Islet of Langerhans (tissue), 1 donor: ENCODE measurements around the gene LRRC49.
A peak's percentile ranks its signal among the peaks of the same experiment; 100 is the strongest.
"Not testable (repeated sequence)": the region's sequence is repeated elsewhere in the genome, so short reads cannot be mapped to it uniquely, and the experiment has no call there.

ENCODE experiments used
- FAIRE-seq: peaks from one replicate; lab custom pipeline; 2011; peaks lifted over from hg19 to GRCh38; lab: Jason Lieb, UNC

Gene LRRC49

DNA sequence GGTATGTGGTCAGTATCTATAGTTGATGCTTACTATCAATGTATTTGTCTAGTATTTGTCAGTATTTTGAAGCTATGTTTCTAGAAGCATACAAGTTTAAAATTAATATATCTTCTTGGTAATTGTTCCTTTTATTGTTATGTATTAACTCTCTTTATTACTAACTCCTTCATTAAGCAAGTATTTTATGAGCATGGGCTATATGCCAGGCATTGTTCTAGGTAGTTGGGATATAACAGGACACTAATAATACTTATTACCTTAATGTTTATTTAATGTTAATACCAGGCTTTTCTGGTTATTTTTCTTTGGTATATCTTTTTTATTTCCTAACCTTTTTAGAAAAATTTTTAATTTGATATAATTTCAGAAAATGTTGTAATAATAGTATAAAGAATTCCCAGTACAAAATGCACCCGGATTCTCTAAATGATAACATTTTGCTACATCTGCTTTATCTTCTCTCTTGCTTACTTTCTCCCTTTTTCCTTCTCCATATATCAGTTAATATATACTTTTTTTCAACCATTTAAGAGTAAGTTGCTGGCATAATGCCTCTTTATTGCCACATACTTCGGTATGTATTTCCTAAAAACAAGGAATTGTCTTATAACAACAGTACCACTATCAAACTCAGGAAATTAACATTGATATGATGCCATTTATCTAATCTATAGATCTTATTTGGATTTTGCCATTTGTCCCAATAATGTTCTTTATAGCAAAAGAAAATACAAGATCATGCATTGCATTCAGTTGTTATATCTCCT is 30.9 kb downstream of the LRRC49 start:
- FAIRE-seq: no peak

GRCh38 chr15:70926914-70927313 is 34.3 kb downstream of the LRRC49 start:
- not testable (repeated sequence) for FAIRE-seq

DNA sequence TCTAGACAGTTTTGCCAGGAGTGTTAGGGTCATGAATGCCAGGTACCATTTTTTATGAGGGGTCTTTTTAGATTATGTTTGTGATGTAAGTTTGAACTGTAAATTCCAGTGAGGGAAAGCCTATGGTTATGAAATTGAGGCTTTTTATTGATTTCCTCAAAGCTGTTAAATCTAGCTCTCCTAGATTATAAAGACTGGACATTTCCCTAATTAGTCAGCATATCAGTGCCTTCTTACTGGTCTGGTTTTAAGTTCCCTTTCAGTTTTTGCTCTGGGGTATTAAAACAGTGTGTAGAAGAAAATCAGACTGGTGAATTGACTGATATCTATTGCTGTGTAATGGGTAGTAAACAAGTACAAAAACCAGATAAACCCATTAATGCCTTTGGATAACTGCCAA is 39.2 kb downstream of the LRRC49 start:
- no peak for FAIRE-seq

DNA sequence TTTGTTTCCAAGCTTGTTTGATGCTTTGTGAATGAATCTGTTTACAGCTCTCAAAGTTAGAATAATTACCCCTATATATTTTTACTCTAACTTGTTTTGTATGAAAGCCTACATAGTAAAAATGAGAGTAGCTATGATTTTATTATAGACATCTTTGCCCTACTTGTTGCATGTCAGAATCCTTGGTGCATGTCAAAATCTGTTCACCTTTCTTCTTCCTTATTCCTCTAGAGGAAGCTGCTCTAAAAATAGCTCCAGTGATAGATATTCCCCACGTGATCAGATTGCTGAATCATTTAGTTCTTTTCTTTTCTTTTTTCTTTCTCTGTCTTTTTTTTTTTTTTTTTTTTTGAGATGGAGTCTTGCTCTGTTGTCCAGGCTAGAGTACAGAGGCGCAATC is 39.8 kb downstream of the LRRC49 start:
- no peak for FAIRE-seq

GRCh38 chr15:70933411-70933810 is 40.8 kb downstream of the LRRC49 start:
- no peak for FAIRE-seq

- no peak for FAIRE-seq
Measured at GRCh38 chr15:70935631-70936030, 43.0 kb downstream of the LRRC49 start.

- peak; percentile 93 for FAIRE-seq
Measured at GRCh38 chr15:70936326-70936725, 43.7 kb downstream of the LRRC49 start.

- not testable (repeated sequence) for FAIRE-seq
Measured at GRCh38 chr15:70943285-70943684, 50.7 kb downstream of the LRRC49 start.

- FAIRE-seq: no peak
Measured at GRCh38 chr15:70947351-70948335, 55.0 kb downstream of the LRRC49 start.

GRCh38 chr15:70950953-70951352 is 58.3 kb downstream of the LRRC49 start:
- FAIRE-seq: no peak

DNA sequence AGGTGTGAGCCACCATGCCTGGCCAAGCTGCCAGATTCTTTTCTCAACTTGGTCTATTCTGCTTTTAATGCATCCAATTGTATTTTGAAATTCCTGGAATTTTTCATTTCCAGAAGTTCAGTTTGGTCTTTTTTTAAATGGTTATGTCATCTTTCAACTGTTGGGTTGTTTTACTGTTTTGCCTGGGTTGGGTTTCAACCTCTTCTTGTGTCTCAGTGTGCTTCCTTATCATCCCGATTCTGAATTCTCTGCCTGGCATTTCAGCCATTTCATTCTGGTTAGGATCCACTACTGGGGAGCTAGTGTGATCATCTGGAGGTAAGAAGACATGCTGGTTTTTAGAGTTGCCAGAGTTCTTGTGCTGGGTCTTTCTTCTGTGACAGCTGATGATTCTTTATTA is 61.5 kb downstream of the LRRC49 start:
- FAIRE-seq: no peak

- no peak for FAIRE-seq
Measured at GRCh38 chr15:70954733-70955132, 62.1 kb downstream of the LRRC49 start.

GRCh38 chr15:70955151-70955550 is 62.5 kb downstream of the LRRC49 start:
- FAIRE-seq: no peak

GRCh38 chr15:70956201-70956995 is 63.8 kb downstream of the LRRC49 start:
- FAIRE-seq: peak; percentile 71

DNA sequence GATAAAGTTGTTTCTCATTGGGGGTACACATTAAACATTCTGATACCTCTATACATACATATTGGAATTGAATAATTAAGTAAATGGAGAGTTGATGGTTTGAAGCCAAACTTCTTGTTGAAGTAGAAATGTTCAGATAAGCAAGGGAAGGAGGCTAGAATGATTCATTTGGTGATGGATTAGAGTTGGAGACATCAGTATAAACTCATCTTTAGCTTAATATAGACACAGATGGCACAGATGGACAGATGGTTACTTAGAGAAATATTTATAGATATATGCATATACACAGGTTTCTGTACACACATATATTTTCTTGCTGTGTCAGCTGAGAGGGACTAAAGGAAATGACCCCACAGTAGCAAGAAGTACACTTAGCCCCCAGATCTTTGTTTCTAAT is 69.5 kb downstream of the LRRC49 start:
- no peak for FAIRE-seq

DNA sequence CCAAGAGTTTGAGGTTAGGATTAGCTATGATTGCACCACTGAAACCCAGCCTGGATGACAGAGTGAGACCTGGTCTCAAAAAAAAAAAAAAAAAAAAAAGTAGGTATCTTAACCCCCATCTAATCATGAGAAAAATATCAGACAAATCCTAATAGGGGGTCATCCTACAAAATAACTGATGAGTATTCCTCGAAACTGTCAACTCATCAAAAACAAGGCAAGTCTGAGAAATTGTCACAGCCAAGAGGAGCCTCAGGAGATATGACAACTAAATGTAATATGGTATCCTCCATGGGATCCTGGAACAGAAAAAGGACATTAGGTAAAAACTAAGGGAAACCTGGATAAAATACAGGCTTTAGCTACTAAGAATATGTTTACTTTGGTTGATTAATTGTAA is 70.6 kb downstream of the LRRC49 start:
- no peak for FAIRE-seq

DNA sequence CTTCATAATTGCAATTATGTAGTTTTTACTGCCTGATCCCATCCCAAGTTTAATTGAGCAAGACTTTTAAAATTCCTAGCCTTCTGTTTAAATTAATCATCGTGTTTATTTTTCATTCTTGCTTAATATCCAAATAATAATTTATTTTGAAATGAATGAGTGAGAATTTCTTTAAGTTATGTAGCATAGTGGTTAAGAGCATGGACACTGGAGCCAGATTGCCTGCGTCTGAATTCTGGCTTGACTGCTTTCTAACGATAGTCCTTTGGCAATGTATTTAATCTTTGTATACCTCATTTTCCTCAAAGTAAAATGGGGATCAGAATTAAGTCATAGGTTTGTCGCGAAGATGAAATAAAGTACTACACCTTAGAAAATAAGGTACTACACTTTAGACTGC is 71.4 kb downstream of the LRRC49 start:
- no peak for FAIRE-seq

DNA sequence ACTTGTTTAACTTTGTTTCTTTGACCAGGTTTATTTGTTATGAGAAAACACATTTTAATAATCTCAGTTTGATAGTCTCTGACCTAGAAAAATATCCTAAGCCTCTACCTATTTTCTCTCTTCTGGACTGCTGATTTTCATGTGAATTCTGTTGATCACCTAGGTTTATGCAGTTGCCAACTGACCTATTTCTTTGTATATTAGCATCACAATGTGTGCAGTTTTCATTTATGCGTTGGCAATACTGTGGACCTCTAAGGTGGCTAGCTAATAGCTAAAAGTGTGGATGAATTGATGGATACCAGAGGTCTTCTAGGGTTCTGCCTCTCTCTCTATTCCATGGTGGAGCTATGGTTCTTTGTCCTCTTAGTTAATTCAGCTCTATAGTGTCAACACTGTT is 72.1 kb downstream of the LRRC49 start:
- no peak for FAIRE-seq

- no peak for FAIRE-seq
Measured at GRCh38 chr15:70967646-70968045, 75.0 kb downstream of the LRRC49 start.

GRCh38 chr15:70974004-70974832 is 81.6 kb downstream of the LRRC49 start:
- FAIRE-seq: no peak

DNA sequence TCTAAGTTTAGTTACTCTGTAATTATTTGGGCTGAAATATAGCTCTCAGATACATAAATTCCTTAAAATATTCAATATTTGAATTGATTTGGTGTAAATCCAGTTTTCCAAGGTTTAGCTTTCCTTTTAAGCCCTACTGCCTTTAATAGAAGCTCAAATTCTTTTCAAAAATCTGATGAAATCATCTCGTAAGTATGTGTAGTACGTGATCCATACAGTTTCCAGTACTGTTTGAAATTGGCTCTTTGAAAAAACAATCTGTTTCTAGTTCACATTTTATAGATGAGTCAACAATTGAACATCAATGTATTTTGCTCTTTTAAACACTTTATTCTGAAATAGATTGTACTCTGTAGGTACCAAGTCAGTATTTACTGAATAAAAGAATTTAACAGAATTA is 84.2 kb downstream of the LRRC49 start:
- peak; percentile 55 for FAIRE-seq
